ENCODE measurements around the gene CPM.

The CPM gene

DNA sequence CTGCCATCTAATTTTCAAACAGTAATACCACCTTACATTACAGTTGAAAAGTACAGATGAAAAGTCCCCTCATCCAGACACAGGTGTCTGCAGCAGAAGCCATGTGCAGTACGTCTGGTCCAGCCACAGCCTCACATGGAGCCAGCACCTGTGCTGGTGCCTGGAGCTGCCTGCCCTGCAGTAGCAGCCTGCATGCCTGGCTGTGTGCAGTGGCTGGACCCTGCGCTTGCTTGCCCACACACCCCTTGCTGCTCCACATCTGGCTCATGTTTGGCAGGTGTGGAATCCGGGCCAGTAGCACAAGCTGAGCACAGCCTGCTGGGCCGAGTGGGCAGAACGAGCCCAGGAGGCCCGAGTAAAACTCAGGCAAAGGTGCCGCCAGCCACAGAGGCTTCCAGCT, 21.8 kb upstream of the CPM start:
- DNase-seq: no peak

DNA sequence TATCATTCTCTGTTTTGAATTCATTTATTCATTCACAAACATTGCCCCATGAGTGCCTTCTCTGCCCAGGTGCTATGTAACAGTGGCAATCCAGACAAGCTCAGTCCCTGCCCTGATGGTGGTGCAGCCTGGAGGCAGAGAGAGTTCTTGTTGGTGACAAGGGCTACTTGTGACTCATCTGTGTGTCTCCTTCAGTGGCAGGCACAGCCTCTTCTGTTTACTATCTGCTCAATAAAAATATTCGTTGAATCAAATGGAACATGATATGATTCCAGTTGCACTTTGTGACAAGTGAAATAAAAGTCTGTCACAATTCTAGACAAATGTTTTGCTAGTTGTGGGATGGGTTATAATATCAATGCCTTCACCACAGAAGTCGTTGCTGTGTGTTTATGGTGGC, 20.6 kb upstream of the CPM start:
- no peak for DNase-seq

DNA sequence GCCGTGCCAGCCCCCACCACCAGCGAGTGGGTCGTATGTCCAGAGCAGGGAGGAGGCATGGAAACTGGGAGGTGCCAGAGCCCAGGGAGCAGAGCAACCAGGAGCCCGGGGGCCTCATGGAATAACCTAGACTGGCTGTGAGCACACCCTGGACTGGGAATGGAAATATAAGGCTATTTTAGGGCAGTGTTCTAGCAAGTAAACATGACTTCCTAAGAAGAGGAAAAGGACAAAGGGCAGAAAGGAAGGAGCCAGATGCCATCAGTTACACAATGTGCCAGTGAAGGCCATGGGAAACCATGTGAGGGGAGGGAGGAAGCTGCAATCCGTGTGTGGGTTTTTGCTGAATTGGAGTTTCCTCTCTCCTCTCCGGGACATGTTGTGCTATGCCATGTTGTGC, 18.7 kb upstream of the CPM start:
- DNase-seq: no peak

DNA sequence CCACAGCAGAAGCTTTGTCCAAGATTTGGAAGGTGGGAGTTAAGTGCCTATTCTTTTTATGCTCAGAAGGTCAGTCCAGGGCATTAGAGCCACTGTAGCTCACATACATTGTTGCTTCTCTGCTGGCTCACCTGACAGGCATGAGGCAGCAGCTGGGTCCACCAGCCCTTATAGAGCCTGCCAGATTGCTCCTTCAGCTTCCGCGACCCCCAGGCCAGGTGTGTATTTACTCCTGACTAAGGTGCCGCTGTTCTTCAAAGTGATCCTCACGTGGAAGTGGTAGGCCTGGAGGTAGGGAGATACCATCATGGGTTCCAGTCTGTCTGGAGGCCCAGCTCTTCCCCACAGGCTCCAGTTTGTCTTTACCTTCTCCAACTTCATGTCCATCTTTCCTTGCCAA, 17.5 kb upstream of the CPM start:
- no peak for DNase-seq

DNA sequence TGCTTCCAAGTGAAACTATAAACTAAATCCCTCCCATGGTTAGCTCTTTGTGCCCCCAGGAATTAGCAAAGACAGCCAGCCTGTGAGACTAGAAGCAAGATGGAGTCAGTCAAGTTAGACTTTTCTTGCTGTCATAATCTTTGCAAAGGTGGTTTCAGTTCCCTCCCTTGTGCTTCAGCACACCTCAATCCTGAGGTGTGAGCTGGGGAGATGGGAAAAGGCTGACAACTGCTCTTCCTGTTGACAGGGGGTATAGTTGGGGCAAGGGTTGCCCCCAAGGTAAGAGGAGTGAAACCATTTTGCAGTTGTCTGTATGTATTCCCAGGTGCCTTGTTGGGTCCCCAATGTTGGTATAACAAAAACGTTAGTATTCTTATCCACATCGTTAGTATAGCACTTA, 12.3 kb upstream of the CPM start:
- no peak for DNase-seq

DNA sequence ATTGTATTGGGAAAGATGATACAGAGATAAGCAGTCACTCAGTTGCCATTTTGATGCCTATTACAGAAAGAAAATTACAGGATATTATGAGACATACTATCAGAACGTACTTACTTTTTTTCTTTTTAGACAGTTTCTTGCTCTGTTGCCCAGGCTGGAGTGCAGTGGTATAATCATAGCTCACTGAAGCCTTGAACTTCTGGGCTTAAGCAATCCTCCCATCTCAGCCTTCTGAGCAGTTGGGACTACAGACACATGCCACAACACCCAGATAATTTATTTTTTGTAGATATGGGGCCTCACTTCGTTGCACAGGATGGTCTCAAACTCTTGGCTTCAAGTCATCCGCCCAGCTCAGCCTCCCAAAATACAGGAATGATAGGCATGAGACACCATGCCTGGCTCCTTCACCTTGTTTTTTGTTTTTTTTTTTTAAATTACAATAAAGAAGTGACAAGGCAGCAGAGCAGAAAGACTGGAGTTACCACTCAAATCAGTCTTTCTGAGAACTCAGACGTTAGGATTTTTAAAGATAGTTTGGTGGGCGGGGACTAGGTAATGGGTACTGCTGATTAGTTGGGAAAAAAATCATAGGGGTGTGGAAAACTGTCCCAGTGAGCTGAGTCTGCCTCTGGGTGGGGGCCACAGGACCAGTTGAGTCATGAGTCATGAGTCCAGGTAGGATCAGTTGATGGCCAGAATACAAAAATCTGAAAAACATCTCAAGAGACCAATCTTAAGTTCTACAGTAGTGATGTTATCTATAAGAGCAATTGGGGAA, 11.5 kb upstream of the CPM start:
- DNase-seq: no peak

DNA sequence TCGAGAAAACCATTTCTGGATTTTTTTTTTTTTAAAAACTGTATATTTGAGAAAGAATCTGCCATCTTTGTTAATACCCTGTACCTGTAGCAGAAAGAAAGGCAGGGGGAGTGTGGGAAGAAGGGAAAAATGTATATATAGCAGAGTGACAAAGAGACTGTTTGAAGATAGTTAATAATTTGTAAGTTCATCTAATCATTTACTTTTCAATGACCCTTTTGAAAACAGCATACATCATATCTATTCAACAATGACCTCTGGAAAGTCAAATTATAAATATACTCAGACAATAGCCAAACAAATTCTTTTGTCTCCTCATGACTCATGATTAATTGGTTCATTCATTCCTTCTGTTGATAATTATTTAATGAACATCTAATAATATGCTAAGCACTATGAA, 10.9 kb upstream of the CPM start:
- no peak for DNase-seq

DNA sequence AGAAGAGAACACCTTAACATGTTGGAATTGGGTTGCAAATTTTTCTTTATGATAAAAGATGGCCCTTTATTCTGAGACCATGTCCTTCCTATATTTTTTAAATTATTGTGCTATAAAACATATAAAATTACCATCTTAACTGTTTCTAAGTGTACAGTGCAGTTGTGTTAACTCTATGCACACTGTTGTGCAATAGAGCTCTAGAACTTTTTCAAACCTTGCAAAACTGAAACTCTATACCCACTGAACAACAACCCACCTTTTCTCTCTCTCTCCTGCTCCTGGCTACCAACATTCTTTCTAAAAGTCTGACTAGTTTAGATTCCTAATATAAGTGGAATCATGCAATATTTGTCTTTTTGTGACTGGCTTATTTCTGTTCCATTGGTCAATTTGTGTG, 7.8 kb upstream of the CPM start:
- no peak for DNase-seq

DNA sequence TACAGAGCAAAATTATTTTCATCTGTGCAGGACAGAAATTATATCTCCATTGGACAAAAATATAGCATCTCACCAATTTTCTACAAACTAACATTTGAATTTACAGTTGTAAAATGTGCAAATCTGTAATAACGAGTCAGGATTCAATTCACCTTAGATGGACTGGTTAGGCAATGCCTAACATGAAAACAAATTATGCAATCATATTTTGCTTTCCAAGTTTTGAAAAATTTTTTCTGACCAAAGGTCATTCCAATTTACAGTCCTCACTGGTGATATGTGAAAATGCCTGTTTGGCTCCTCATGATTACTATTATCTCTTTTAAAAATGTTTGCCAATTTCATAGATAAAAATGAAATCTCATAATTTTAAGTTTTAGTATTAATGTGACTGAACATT, 6.5 kb upstream of the CPM start:
- no peak for DNase-seq

DNA sequence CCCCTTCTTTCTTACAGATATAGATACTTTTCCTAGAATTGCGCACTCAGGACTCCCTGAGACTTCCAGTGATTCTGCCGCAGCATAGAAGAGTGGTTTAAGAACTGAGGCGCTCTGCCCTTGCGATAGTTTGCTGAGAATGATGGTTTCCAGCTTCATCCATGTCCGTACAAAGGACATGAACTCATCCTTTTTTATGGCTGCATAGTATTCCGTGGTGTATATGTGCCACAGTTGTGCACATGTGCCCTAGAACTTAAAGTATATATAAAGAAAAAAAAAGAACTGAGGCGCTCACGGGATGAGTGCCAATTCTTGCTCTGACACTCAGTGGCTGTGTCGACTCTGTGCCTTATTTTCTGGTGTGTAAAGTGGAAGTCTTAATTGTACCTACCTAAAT, 1.4 kb upstream of the CPM start:
- DNase-seq: no peak

DNA sequence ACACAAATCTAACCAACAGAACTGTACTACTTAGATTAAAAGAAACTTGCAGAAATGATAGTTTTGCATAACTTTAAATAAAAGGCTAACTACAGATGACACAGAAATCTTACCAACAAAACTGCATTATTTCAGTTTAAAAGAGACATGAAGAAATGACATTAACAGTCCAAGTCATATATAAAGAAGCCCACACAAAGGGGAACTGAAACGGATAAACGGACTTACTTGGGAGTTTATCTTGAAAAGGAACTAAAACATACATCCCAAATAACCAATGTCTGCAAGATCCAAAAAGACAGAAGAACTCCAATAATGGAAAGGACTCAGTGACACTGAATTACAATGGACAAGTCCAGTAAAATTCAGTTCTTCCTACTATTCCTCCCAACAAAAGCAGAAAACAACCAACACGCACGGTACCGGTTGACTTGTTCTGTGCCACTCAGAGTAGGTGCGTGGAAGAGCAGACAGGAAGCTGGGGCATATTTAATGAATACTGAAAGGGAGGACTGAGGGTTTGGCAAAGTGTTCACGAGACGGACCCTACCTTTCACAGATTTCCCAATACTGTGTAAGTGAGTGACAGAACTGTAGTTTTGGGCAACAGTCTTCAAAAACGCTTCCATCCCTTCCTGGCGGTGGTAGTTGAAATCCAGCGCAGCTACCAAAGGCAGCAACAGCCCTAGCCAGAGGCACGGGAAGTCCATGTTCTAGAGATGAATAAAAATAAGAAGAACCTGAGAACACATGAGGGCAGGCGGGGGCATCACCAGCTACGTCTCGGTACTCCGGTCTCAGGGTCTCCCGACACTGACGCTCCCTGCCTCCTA, 627 bp downstream of the CPM start:
- DNase-seq: no peak

DNA sequence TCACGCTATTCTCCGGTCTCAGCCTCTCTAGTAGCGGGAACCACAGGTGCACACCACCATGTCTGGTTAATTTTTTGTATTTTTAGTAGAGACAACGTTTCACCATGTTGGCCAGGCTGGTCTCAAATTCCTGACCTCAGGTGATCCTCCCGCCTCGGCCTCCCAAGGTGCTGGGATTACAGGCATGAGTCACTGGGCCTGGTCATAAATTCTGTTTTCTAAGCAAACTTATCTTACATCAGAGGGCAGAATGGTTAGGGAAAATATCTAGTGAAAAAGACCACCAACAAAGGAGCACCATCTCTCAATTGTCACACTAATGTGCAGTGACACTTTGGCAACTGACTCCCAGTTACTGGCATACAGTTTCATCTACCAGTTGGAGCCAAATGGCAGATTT, 2.8 kb downstream of the CPM start:
- no peak for DNase-seq

DNA sequence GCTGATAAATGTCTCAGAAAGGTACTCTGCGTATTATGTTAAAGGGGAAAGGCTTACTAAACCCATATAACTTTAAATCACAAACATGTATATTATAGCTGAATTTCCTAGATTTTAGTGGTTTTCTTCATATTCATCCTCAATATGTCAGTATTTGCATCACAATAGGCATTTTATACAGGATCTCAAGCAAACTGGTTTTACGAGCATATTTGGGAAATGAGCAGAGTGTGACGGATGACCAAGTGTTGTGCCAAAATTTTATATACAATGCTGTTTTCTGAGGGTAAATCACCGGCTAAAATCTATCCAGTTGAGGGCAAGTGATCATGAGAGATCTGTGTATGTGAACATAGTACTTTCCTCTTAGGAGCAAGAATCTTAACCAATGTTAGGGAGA, 8.4 kb downstream of the CPM start:
- no peak for DNase-seq

DNA sequence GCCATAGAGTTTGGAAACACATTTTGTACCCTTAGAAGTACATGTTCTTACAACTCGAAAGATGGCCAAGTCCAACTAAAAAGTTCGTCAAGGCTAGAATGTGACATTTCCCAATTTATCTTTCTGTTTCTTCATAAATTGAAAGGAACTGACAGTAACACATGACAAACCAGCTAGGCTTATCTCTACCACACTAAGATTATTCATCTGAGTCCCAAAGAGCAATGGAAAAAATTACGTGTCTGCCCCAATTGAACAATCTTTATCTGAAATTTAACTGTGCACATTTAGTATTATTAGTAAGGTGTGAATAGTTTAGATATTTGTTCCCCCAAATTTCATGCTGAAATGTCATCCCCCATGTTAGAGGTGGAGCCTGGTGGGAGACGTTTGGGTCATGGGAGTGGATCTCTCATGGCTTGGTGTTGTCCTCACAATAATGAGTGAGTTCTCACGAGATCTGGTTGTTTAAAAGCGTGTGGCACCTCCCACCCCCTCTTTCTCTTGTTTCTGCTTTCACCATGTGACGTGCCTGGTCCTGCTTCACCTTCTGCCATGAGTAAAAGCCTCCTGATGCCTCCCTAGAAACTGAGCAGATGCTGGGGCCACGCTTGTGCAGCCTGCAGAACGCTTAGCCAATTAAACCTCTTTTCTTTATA, 13.3 kb downstream of the CPM start:
- DNase-seq: no peak

DNA sequence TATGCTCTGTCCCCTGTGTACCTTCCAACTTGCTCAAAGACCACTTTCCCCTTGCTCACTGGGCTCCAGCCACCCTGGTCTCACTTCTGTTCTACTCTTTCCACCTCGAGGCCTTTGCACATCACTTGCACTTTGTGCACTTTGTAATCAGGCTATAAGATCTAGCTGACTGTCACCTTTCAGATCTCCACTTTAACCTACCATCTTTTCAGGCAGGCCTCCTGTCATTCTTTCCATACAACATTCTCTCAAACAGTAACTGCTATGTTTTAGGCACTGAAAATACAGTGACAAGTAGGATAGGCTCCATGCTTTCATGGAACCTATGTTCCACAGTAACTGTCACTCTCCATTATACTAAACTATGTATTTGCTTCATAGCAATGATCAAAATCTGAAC, 14.0 kb downstream of the CPM start:
- no peak for DNase-seq

DNA sequence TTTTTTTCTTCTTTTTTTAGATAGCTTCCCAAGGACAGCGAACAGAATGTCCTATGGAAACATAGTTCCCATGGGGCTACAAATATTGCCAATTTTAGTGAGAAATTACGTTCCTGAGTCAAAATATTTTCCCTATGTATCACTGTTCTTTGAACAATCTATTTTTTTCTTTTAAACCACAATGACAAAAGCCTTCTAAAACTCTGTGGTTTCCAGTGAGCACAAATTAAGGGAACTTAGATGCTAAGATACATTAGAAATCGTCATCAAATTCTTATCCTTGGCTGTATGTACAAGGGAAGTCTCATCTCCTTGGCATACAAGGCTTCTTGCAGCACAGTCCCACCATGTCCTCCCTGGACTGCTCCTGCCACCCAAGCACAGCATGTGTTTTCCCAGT, 17.9 kb downstream of the CPM start:
- DNase-seq: no peak

DNA sequence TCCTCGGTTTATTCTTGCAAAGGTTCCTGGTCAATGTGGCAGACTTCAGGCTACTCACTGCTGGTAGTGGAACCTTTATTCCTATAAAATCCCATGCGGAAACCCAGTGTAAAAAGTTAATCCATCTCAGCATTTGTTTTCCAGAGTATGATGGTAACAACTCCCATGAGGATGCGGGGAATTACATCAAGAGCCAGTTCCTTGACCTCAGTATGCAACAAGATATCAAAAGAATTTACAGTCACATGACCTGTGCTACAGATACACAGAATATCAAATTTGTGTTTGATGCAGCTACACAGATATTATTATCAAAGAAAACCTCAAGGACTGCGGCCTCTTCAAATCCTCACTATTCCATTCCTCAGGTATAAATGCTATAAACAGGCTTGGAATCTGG, 19.3 kb downstream of the CPM start:
- no peak for DNase-seq

DNA sequence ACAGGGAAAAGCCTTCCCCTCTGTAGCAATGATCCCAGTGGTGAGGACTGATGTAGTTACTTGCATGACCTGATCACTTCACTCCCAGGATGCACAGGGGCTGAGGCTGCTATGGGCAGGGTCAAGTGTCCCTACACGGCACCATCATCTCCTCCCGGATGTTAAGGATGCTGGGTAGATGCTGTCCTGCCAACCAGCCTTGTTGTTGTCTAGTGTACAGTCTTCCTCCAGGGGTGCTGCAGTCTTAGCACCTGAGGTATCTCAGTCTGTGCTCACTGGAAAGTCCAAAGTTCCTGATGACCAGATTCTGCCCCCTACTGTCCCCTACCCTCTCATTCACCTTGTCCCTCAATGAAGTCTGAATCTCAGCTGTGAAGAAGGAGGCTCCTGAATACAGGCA, 20.1 kb downstream of the CPM start:
- no peak for DNase-seq

DNA sequence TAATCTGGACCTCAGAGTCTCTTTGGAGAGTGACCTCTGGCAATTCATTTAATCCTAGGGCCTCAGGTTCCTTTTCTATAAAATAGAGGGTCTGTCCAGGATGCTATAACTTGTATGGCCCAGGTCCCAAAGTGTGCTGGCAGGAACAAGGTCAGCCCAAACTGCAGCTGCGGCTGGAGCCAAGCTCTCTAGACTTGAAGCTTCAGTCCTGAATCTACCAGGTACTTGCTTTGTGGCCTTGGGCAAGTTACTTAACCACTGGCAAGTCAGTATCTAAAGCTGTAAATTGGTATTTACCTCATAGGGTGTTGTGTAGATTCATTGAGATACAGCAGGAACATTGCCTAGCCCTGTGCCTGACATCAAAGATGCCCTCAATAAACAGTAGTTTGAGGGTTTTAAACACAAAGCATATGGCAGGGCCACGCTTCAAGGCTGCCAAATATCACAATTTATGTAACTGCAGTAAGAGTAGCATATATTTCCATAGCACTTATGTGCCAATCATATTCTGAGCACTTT, 21.7 kb downstream of the CPM start:
- no peak for DNase-seq

DNA sequence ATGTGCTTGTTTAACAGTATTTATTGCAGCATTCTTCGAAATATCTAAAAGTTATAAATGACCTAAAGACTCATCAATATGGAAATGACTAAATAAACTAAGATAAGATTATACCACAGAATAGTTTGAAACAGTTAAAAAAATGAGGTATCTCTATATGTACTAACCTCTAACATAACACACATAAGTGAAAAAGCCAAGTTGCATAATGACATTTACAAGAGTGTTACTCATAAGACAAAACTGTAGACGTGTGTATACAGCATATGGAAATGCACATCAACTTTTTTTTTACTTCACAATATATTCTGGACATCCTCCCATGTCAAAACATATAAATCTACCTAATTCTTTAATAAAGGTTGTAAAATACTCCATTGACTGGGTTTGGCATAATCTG, 22.8 kb downstream of the CPM start:
- no peak for DNase-seq

DNA sequence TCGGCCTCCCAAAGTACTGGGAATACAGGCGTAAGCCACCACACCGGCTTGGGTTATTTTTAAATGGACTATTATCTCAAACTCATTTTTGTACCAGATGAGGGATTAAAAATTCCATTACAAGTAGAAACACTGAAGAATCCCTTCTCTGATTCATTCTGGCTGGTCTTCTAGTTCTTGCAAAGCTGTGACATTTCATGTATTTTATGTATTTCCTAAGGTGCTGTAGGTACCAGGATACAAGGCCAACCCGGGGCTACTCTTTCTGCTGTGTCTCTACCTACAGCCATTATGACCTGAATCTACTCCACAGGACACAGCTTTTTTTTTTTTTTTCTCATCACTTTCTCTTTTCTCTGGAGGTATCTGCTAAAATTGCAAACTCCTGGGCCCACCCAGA, 24.9 kb downstream of the CPM start:
- DNase-seq: no peak

DNA sequence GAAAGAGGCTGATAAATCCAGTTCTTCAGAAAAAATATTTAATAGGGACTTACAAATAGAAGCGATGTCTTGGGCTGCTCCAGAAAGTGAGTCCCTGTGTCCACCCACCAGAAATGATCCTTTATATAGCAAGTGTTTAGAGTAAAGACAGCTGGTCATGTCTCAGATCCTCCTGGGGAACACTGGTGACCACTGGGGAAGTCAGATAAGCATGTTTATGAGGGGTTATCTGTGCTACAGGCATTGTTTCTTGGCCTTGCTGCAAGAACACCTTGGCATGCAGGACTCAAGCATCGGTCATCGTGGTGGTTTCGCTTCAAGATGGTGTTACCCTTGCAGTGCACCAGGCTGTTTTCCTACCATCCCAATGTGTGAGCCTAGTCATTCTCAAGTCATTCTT, 27.2 kb downstream of the CPM start:
- DNase-seq: no peak

DNA sequence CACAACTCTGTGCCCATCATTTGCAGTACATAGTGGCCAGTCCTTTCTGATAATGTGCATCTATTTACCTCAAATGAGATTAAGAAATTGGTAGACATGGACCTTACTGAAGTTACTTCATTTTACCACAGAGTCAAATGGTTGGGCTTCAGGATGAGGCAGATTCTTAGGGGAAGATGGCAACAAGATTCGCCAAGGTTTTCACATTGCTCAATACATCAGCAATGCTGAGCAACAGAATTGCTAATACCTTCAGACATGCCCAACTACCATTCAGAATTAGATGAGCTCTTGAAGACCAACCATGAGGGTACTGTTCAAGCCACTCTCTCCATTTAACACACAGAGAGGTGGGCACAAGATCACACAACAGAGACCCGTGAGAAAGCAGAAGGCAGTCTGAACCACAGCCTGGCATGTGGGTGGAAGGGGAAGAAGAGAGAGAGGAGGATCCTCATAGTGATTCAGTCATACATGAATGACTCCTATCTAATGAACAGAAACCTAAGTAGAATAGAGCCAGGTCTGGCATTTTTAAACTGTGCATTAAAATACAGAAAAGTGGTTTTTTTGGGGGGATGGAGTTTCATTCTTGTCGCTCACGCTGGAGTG, 28.5 kb downstream of the CPM start:
- no peak for DNase-seq

DNA sequence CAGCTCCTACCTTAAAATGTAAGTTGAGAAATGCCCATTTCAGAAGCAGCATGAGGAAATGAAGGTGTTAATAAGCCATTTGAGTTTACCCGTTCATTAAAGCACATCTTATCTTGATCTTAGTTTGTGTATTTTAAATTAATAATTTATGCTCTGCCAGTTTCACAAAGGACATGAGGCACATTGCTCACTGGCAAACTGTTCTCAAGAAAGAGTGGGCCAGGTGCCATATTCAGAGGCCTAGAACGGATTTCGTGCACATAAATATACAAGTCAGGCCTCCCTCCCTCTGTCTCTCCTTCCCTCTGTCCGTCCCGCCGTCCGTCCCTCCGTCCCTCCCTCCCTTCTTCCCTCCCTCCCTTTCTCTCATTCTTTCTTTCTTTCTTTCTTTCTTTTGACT, 29.5 kb downstream of the CPM start:
- no peak for DNase-seq

Data from activated T-cell treated with anti-CD3 and anti-CD28 coated beads, Interleukin-2, amount 50 U/mL, for 1 hour (primary cell).